Loucy (cell line): ENCODE measurements around the gene RPP25L.

ENCODE experiments used
- H2AFZ ChIP-seq: fragments of 200-600 bp; sonication (generic); 2 replicates; pipeline ENCODE4 v1.6.0; 2016; ENCODE audit warnings: antibody characterized with exemption, mild to moderate bottlenecking, low read length, moderate library complexity
- H3F3A ChIP-seq: fragments of 200-600 bp; 2 replicates; pipeline ENCODE4 v1.6.0; 2016; ENCODE audit warnings: antibody characterized with exemption, low read depth, mild to moderate bottlenecking
- H3K27me3 ChIP-seq: fragments of 200-600 bp; sonication (generic); 2 replicates; pipeline ENCODE4 v1.6.1; 2014; ENCODE audit warnings: low read length, mild to moderate bottlenecking; ENCODE audit not compliant: insufficient read depth, poor library complexity, severe bottlenecking
- H3K36me3 ChIP-seq: fragments of 200-600 bp; sonication (generic); 2 replicates; pipeline ENCODE4 v1.6.1; 2016; ENCODE audit warnings: low read length; ENCODE audit not compliant: insufficient read depth
- H3K4me1 ChIP-seq: fragments of 200-600 bp; sonication (generic); 2 replicates; pipeline ENCODE4 v1.5.1; 2014; ENCODE audit warnings: low read length, mild to moderate bottlenecking; ENCODE audit not compliant: insufficient read depth, poor library complexity, severe bottlenecking
- H3K4me2 ChIP-seq: fragments of 200-600 bp; sonication (generic); 2 replicates; pipeline ENCODE4 v1.6.0; 2014; ENCODE audit warnings: antibody characterized with exemption, low read length, low read depth, mild to moderate bottlenecking; ENCODE audit not compliant: poor library complexity, severe bottlenecking
- H3K4me3 ChIP-seq: fragments of 200-600 bp; sonication (generic); 2 replicates; pipeline ENCODE4 v1.5.1; 2014; ENCODE audit warnings: low read length, mild to moderate bottlenecking, mixed read lengths; ENCODE audit not compliant: poor library complexity, severe bottlenecking
- H3K79me2 ChIP-seq: fragments of 200-600 bp; sonication (generic); 2 replicates; pipeline ENCODE4 v1.6.1; 2014; ENCODE audit warnings: low read length; ENCODE audit not compliant: insufficient read depth
- H3K9ac ChIP-seq: fragments of 200-600 bp; sonication (generic); 2 replicates; pipeline ENCODE4 v1.6.0; 2014; ENCODE audit warnings: mild to moderate bottlenecking, low read depth, low read length, moderate library complexity; ENCODE audit not compliant: poor library complexity, severe bottlenecking
- H3K9me2 ChIP-seq: fragments of 200-600 bp; sonication (generic); replicated peaks from 2 replicates; pipeline ENCODE4 v1.6.1; 2016; ENCODE audit warnings: low read depth, low read length, mixed read lengths
- H3K9me3 ChIP-seq: fragments of 200-600 bp; sonication (generic); 2 replicates; pipeline ENCODE4 v1.6.1; 2014; ENCODE audit warnings: mild to moderate bottlenecking, antibody characterized with exemption, low read length, low read depth; ENCODE audit not compliant: insufficient read depth
- H4K20me1 ChIP-seq: fragments of 200-600 bp; sonication (generic); 2 replicates; pipeline ENCODE4 v1.6.0; 2014; ENCODE audit warnings: antibody characterized with exemption, low read length, mild to moderate bottlenecking; ENCODE audit not compliant: insufficient read depth, poor library complexity, severe bottlenecking
- CTCF ChIP-seq: fragments of 200-600 bp; sonication (generic); conservative IDR thresholded peaks from 2 replicates; pipeline ENCODE4 v1.5.1; 2014; ENCODE audit warnings: mild to moderate bottlenecking, antibody characterized with exemption, low read length
- EZH2phosphoT487 ChIP-seq: fragments of 200-600 bp; IDR thresholded peaks from 2 replicates; pipeline ENCODE4 v1.6.1; 2018; ENCODE audit warnings: antibody characterized with exemption, mild to moderate bottlenecking, moderate library complexity, borderline replicate concordance

The RPP25L gene

GRCh38 chr9:34653151-34654072 lies 41.5 kb upstream of the RPP25L start:
- H3K9ac ChIP-seq: no peak overlapping the region
- H3F3A ChIP-seq: no peaks in the 10 kb centered on the region
- peaks cover 7% of the 10 kb centered on the region for H3K4me1 ChIP-seq
- peaks cover 10% of the 10 kb centered on the region; the same call in 1 of the 2 replicates for H3K36me3 ChIP-seq
- no peak overlapping the region for H2AFZ ChIP-seq
- no peak overlapping the region for H3K4me3 ChIP-seq
- peaks cover 5% of the 10 kb centered on the region for H4K20me1 ChIP-seq
- peaks cover 10% of the 10 kb centered on the region for H3K79me2 ChIP-seq
- no peaks in the 10 kb centered on the region for H3K9me3 ChIP-seq
- no peak for TF ChIP-seq EZH2phosphoT487
- no peak for TF ChIP-seq CTCF
- no peaks in the 10 kb centered on the region for H3K27me3 ChIP-seq
- no peak overlapping the region for H3K4me2 ChIP-seq
- H3K9me2 ChIP-seq: no peaks in the 10 kb centered on the region

DNA sequence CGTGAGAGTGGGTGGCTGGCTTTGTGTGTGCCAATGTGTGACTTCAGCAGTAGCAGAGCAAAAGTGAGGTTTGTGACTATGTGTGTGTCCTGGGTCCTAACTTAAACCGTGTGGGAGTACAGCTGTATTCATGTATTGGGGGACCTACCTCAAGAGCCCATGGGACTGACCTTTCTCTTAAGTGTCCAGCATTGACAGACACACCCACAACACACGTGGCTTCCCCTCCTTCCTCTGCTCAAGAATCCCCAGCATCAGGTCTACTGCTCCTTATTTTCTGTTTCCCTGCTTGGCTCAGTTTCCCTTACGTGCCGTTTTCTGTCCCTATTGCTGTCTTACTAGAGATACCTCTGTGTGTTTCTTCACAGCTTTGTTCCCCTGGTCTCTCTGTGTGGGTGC lies 40.7 kb upstream of the RPP25L start:
- no peak overlapping the region for H3K4me3 ChIP-seq
- no peaks in the 10 kb centered on the region for H3F3A ChIP-seq
- TF ChIP-seq CTCF (no peak), EZH2phosphoT487 (no peak)
- no peak overlapping the region for H2AFZ ChIP-seq
- H3K79me2 ChIP-seq: peaks cover 18% of the 10 kb centered on the region
- H3K9me3 ChIP-seq: no peaks in the 10 kb centered on the region
- H3K4me1 ChIP-seq: peaks cover 15% of the 10 kb centered on the region
- peaks cover 10% of the 10 kb centered on the region; the same call in 1 of the 2 replicates for H3K36me3 ChIP-seq
- no peak overlapping the region for H3K4me2 ChIP-seq
- no peaks in the 10 kb centered on the region for H3K27me3 ChIP-seq
- no peaks in the 10 kb centered on the region for H3K9me2 ChIP-seq
- H3K9ac ChIP-seq: no peak overlapping the region
- H4K20me1 ChIP-seq: peaks cover 13% of the 10 kb centered on the region

GRCh38 chr9:34651876-34652601 lies 40.1 kb upstream of the RPP25L start, which contains the start of gene IL11RA:
Gene IL11RA (plus strand): TSS chr9:34652185. CDS start chr9:34655218, 3,033 bp downstream.
- TF ChIP-seq CTCF (no peak), EZH2phosphoT487 (no peak)
- H3K4me1 ChIP-seq: peaks cover 18% of the 10 kb centered on the region
- H3K27me3 ChIP-seq: no peaks in the 10 kb centered on the region
- no peak within 1 kb of the TSS for H3K4me2 ChIP-seq
- no peak within 1 kb of the TSS for H3K9ac ChIP-seq
- no peak within 1 kb of the TSS for H2AFZ ChIP-seq
- H3K79me2 ChIP-seq: peaks cover 24% of the 10 kb centered on the region
- peaks cover 10% of the 10 kb centered on the region; the same call in 1 of the 2 replicates for H3K36me3 ChIP-seq
- H4K20me1 ChIP-seq: peaks cover 16% of the 10 kb centered on the region
- no peak within 1 kb of the TSS for H3K4me3 ChIP-seq
- H3F3A ChIP-seq: no peaks in the 10 kb centered on the region
- H3K9me3 ChIP-seq: no peaks in the 10 kb centered on the region
- no peaks in the 10 kb centered on the region for H3K9me2 ChIP-seq
